ENCODE results near the gene NUDT3.

DNA sequence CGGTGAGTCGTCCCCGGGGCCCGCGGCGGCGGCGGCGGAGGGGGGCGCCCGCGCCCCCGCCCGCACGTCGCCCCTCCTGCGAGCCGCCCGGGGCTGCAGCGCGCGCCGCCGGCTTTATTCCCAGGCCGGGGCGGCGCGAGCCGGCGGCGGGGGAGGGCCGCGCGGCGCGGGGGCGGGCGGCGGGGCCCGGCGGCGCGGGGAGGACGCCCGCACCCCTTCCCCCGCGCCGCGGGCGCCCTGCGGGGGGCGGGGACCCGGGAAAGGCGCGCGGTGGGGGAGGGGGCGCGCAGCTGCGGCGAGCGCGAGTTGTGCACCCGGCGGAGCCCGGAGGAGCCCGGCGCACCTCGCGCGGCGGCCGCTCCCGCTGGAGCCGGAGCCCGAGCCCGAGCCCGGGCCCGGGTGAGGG, 155.2 kb downstream of the NUDT3 start:
- TF ChIP-seq, protein P1, sequence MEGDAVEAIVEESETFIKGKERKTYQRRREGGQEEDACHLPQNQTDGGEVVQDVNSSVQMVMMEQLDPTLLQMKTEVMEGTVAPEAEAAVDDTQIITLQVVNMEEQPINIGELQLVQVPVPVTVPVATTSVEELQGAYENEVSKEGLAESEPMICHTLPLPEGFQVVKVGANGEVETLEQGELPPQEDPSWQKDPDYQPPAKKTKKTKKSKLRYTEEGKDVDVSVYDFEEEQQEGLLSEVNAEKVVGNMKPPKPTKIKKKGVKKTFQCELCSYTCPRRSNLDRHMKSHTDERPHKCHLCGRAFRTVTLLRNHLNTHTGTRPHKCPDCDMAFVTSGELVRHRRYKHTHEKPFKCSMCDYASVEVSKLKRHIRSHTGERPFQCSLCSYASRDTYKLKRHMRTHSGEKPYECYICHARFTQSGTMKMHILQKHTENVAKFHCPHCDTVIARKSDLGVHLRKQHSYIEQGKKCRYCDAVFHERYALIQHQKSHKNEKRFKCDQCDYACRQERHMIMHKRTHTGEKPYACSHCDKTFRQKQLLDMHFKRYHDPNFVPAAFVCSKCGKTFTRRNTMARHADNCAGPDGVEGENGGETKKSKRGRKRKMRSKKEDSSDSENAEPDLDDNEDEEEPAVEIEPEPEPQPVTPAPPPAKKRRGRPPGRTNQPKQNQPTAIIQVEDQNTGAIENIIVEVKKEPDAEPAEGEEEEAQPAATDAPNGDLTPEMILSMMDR (IDR thresholded peaks at IDR 0.05; ENCODE audit: low read length) = no peak
- no peak for TF ChIP-seq EZH2 (IDR thresholded peaks at IDR 0.05; ENCODE audit: borderline replicate concordance, low read length)

Measured in OCI-LY1 (cell line).